Adrenal gland (tissue), 19 donors: ENCODE results near the gene CLDN8. TPM values are rescaled to one million over a fixed set of nuclear protein-coding genes. Genes with fewer than 3 reads are reported as not detected.

Experiments used
- DNase-seq, 7 donors: peaks; one replicate each; pipeline ENCODE4 v3.0.0-alpha.2; 2019 to 2020
- H3K27ac ChIP-seq, 5 donors: fragments of 200-600 bp; sonication (generic) in 4 of 5; 1 replicate in 3 of 5; 2 replicates in 2 of 5; pipeline versions ENCODE4 v1.5.1 to v1.8.0; 2016 to 2020; ENCODE audit warnings: mild to moderate bottlenecking in 1 of 5
- H3K27me3 ChIP-seq: fragments of 200-600 bp; 2 replicates; pipeline ENCODE4 v1.8.0; 2021
- H3K36me3 ChIP-seq, 2 donors: fragments of 200-600 bp; replicated peaks in 1 of 2; 1 replicate in 1 of 2; 2 replicates in 1 of 2; pipeline versions ENCODE4 v1.5.1 to v1.8.0; 2018 to 2022
- H3K4me1 ChIP-seq, 2 donors: fragments of 200-600 bp; replicated peaks in 1 of 2; 1 replicate in 1 of 2; 2 replicates in 1 of 2; pipeline versions ENCODE4 v1.5.1 to v1.8.0; 2018 to 2021
- H3K4me3 ChIP-seq, 4 donors: fragments of 200-600 bp; sonication (generic) in 3 of 4; one replicate each; pipeline ENCODE4 v1.5.1; 2016 to 2018
- H3K9me3 ChIP-seq, 3 donors: fragments of 200-600 bp; sonication (generic) in 1 of 3; replicated peaks in 1 of 3; 1 replicate in 2 of 3; 2 replicates in 1 of 3; pipeline versions ENCODE4 v1.5.1 to v1.8.0; 2016 to 2021
- POLR2A ChIP-seq, 2 donors: fragments of 450-650 bp; IDR thresholded peaks; one replicate each; pipeline ENCODE4 v1.6.1; 2017; ENCODE audit warnings: antibody characterized with exemption in 2 of 2, mild to moderate bottlenecking in 2 of 2, moderate library complexity in 1 of 2
- WGBS, 4 donors: extraction: QIAGEN DNeasy Blood & Tissue Kit in 2 of 4; methylation state at CpG; one replicate each; pipeline versions ENCODE4 v1.1.5 to v1.1.7; 2013 to 2017; 5-methylcytosine and 5-hydroxymethylcytosine counted together
- intact Hi-C, 2 donors: fragments of 100-400 bp; cut with DNase I; formaldehyde crosslinking; loops; one replicate each; pipeline versions ENCODE4 v1.14.1 to v1.15.0; 2022 to 2023
- long read RNA-seq, 10 donors: library from polyadenylated mRNA in 3 of 10; unstranded in 2 of 10; stranded (forward) in 1 of 10; transcript quantifications; one replicate each; pipeline ENCODE4 v2.0.0 and lab custom pipeline, GENCODE V29; 2021 to 2026
- polyA plus RNA-seq, 3 donors: library from polyadenylated mRNA; stranded (reverse); fragments of 200-250 nt in 2 of 3; fragments of 350-450 nt in 1 of 3; fragmentation: Illumina TruSeq in 1 of 3; extraction: RNeasy Lipid Tissue Mini Kit (QIAGEN cat#74804) in 1 of 3; gene quantifications; one replicate each; pipeline ENCODE4 v1.2.3, GENCODE V29; 2013 to 2014
- total RNA-seq, 9 donors: library from RNA; depleted of rRNA in 4 of 9; stranded (reverse); fragments of >200 nt in 4 of 9; fragments of 120-200 nt in 1 of 9; fragmentation: NEBNext Ultra II Directional in 1 of 9; extraction: Animal tissue kit (Norgen Biotek cat#: 25700) in 1 of 9; gene quantifications; one replicate each; pipeline versions ENCODE4 v1.1.0 to v1.2.4, GENCODE V29; 2013 to 2023
- TF ChIP-seq, protein P1 (sequence below), 6 experiments: fragments of 450-650 bp in 4 of 6; fragments of 200-600 bp in 2 of 6; sonication (generic) in 1 of 6; IDR thresholded peaks; 1 replicate in 5 of 6; 2 replicates in 1 of 6; pipeline versions ENCODE4 v1.5.1 to v1.8.0; 2016 to 2021; ENCODE audit warnings: antibody characterized with exemption in 6 of 6, mild to moderate bottlenecking in 2 of 6, moderate library complexity in 1 of 6
- donor health status: healthy with polysubstance abuse.
- donor health status: Bipolar disorder and iron deficiency.
- donor health status: DM: yes; HTN: yes; CAD: no.
- donor health status: DM: no; HTN: no; CAD: no.
- donor health status: DM: no; HTN: no; CAD: no.
- donor health status: DM: yes; HTN: yes; CAD: no.

The CLDN8 gene
- total RNA-seq: under 1 TPM in 1 of 9 donors, not detected in 8; 0.14 TPM
- not detected for polyA plus RNA-seq
- long read RNA-seq, donor 1: 0 reads
- long read RNA-seq, donor 2: 0 reads
- long read RNA-seq, donor 3: 0 reads
- long read RNA-seq, donor 4: 0 reads
- long read RNA-seq, donor 5: 0 reads
- long read RNA-seq, donor 6: 0 reads
- long read RNA-seq, donor 7: 0 reads
- long read RNA-seq, donor 8: 0 reads
- long read RNA-seq, donor 9: 0 reads
- long read RNA-seq, donor 10: 0 reads

DNA sequence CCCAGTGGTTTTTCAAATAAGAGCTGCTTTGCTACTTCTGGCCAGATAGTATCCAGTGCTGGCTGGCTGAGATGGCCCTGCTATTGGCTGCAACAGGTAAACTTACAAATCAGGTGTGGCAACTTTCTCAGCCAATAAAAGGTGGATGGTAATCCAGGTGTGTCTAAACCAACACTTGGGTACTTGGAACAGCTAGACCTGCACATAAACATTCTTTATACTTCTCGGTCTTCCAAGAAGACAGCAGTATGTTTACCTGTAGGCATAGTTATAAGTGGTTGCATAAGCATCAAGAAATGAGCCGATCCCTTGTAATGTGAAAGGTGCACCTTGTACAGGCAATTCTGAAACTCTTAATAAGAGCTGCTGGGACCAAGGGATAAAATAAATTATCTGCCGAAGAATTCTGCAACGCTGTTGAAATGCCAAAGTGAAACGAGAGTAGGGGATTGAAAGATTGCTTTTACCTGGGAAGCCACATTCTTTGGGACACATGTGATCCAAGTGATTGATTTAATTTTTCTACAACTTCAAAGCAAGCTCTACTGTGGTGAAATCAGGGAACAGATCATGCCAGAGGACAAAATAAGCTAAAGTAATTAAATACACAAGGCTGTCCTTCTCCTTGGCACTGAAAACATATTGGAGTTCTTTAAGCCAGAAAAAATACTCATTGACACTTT, at the start of gene CLDN8:
Gene CLDN8 (minus strand): TSS at position 57 of the 683 bp plus-strand sequence. CDS start 172 bp downstream, outside the sequence.
- Histone ChIP-seq H3K4me1 (no peaks in the 10 kb centered on the region), H3K27ac (no peak within 1 kb of the TSS), H3K27me3 (no peaks in the 10 kb centered on the region), H3K9me3 (no peaks in the 10 kb centered on the region), H3K36me3 (no peaks in the 10 kb centered on the region), H3K4me3 (no peak within 1 kb of the TSS)
- intact Hi-C loops: no loop called here
- no peak for TF ChIP-seq POLR2A (IDR thresholded peaks at IDR 0.05)
- TF ChIP-seq, protein P1, sequence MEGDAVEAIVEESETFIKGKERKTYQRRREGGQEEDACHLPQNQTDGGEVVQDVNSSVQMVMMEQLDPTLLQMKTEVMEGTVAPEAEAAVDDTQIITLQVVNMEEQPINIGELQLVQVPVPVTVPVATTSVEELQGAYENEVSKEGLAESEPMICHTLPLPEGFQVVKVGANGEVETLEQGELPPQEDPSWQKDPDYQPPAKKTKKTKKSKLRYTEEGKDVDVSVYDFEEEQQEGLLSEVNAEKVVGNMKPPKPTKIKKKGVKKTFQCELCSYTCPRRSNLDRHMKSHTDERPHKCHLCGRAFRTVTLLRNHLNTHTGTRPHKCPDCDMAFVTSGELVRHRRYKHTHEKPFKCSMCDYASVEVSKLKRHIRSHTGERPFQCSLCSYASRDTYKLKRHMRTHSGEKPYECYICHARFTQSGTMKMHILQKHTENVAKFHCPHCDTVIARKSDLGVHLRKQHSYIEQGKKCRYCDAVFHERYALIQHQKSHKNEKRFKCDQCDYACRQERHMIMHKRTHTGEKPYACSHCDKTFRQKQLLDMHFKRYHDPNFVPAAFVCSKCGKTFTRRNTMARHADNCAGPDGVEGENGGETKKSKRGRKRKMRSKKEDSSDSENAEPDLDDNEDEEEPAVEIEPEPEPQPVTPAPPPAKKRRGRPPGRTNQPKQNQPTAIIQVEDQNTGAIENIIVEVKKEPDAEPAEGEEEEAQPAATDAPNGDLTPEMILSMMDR (IDR thresholded peaks at IDR 0.05): no peak
- no peak for DNase-seq
- WGBS, 4 donors: 58 to 69% (median 63%) methylated on average over 5 of the region's 5 CpGs

DNA sequence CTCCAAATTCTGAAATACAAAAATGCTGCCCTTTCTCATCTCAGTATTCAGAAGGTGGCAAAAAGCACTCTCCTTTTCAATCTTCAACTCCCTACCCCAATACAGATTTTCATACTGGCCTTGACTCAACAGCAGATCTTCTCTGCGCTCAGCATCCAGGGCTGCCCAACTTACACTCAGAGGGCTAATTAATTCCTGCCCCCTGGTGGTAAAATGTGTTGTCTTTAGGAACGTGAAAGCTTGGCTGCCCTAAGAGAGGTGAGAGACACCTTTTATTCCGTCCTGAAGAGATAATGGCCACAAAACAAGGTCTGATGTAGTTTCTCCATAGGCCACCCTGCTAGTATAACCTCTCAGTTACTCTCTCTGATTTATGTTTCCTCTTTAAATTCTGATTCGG, 41.9 kb upstream of the CLDN8 start:
- intact Hi-C loops: no loop called here
- no peak overlapping the region for H3K4me3 ChIP-seq
- WGBS, 4 donors: 64 to 79% (median 68%) methylated on average over 4 of the region's 4 CpGs
- no peak for TF ChIP-seq POLR2A (IDR thresholded peaks at IDR 0.05)
- TF ChIP-seq, protein P1 (IDR thresholded peaks at IDR 0.05): peak; percentile 7 to 31 (median 24)
- H3K9me3 ChIP-seq: no peaks in the 10 kb centered on the region
- peak in 3 of 7 donors; percentile 14 to 24 (median 21) for DNase-seq
- no peaks in the 10 kb centered on the region for H3K27me3 ChIP-seq
- no peak overlapping the region for H3K27ac ChIP-seq
- H3K4me1 ChIP-seq: no peaks in the 10 kb centered on the region
- no peaks in the 10 kb centered on the region for H3K36me3 ChIP-seq

GRCh38 chr21:30256100-30256499, 40.2 kb upstream of the CLDN8 start:
- H3K36me3 ChIP-seq: no peaks in the 10 kb centered on the region
- no peaks in the 10 kb centered on the region for H3K27me3 ChIP-seq
- no peaks in the 10 kb centered on the region for H3K9me3 ChIP-seq
- H3K4me1 ChIP-seq: no peaks in the 10 kb centered on the region
- TF ChIP-seq, protein P1 (IDR thresholded peaks at IDR 0.05): no peak
- TF ChIP-seq POLR2A (IDR thresholded peaks at IDR 0.05): no peak
- WGBS, 4 donors: 78 to 93% (median 86%) methylated on average over 4 of the region's 4 CpGs
- H3K4me3 ChIP-seq: no peak overlapping the region
- DNase-seq: no peak
- intact Hi-C loops: no loop called here
- no peak overlapping the region for H3K27ac ChIP-seq

DNA sequence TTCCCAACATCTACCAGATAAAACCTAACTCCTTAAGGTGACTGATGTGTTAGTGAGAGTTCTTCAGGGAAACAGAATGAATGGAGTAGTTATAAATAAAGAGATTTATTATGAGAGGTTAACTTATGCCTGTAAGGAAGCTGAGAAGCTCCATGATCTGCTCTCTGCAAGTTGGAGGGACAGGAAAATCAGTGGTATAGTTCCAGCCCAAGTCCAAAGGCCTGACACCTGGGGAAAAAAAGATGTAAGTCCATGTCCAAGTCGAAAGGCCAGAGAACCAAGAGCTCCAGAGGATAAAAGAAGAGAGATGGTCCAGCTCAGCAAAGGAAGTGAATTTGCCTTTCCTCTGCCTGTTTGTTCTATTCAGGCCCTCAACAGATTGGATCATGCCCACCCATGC, 39.8 kb upstream of the CLDN8 start:
- no peak for DNase-seq
- H3K27me3 ChIP-seq: no peaks in the 10 kb centered on the region
- no peaks in the 10 kb centered on the region for H3K4me1 ChIP-seq
- no peak overlapping the region for H3K27ac ChIP-seq
- WGBS, 4 donors: 36 to 100% (median 62%) methylated on average over 1 of the region's 1 CpG
- TF ChIP-seq, protein P1 (IDR thresholded peaks at IDR 0.05): no peak
- no peak for TF ChIP-seq POLR2A (IDR thresholded peaks at IDR 0.05)
- H3K9me3 ChIP-seq: no peaks in the 10 kb centered on the region
- intact Hi-C loops: no loop called here
- H3K4me3 ChIP-seq: no peak overlapping the region
- H3K36me3 ChIP-seq: no peaks in the 10 kb centered on the region
